Suprapubic skin (tissue), 4 donors: Measurements from ENCODE around the gene CFAP46. TPM values are rescaled to one million over a fixed set of nuclear protein-coding genes. Genes with fewer than 3 reads are reported as not detected.
A peak's percentile ranks its signal among the peaks of the same experiment; 100 is the strongest.

ENCODE experiments used
- DNase-seq, 2 donors: peaks; one replicate each; pipeline ENCODE4 v3.0.0-alpha.2; 2019; ENCODE audit warnings: low spot score in 2 of 2
- H3K27ac ChIP-seq: fragments of 200-600 bp; sonication (generic); one replicate; pipeline ENCODE4 v1.5.1; 2019
- H3K27me3 ChIP-seq: fragments of 200-600 bp; sonication (generic); one replicate; pipeline ENCODE4 v1.5.1; 2019
- H3K36me3 ChIP-seq: fragments of 200-600 bp; sonication (generic); one replicate; pipeline ENCODE4 v1.5.1; 2019
- H3K4me1 ChIP-seq: fragments of 200-600 bp; sonication (generic); one replicate; pipeline ENCODE4 v1.5.1; 2019
- H3K4me3 ChIP-seq: fragments of 200-600 bp; sonication (generic); one replicate; pipeline ENCODE4 v1.5.1; 2019; ENCODE audit warnings: mild to moderate bottlenecking
- H3K9me3 ChIP-seq: fragments of 200-600 bp; sonication (generic); one replicate; pipeline ENCODE4 v1.5.1; 2019
- CTCF ChIP-seq, 2 donors: fragments of 200-600 bp in 1 of 2; fragments of 450-650 bp in 1 of 2; sonication (generic) in 1 of 2; IDR thresholded peaks; one replicate each; pipeline ENCODE4 v1.5.1; 2016 to 2019; ENCODE audit warnings: antibody characterized with exemption in 2 of 2, mild to moderate bottlenecking in 1 of 2, moderate library complexity in 1 of 2
- EP300 ChIP-seq: sonication (generic); formaldehyde crosslinking; IDR thresholded peaks from one replicate; pipeline ENCODE4 v1.6.1; 2017; ENCODE audit warnings: antibody characterized with exemption
- POLR2A ChIP-seq, 2 donors: fragments of 450-650 bp; IDR thresholded peaks; one replicate each; pipeline ENCODE4 v1.6.1; 2017; ENCODE audit warnings: antibody characterized with exemption in 2 of 2, mild to moderate bottlenecking in 2 of 2, moderate library complexity in 2 of 2
- POLR2AphosphoS5 ChIP-seq, 3 donors: sonication (generic); formaldehyde crosslinking; IDR thresholded peaks; one replicate each; pipeline ENCODE4 v1.6.1; 2017; ENCODE audit warnings: antibody characterized with exemption in 3 of 3
- WGBS: methylation state at CpG from one replicate; pipeline ENCODE4 v1.1.5; 2018; 5-methylcytosine and 5-hydroxymethylcytosine counted together
- total RNA-seq, 4 donors: library from RNA; depleted of rRNA; stranded (reverse); fragments of >200 nt; gene quantifications; one replicate each; pipeline ENCODE4 v1.1.0, GENCODE V29; 2016

The CFAP46 gene
- total RNA-seq, 4 donors from 2014 or later: 0.11 to 0.21 TPM; not detected in 2

GRCh38 chr10:132972986-132973902, 30.9 kb upstream of the CFAP46 start:
- peak in 1 of 2 donors; percentile 56 for DNase-seq
- Histone ChIP-seq H3K4me3 (no peak overlapping the region), H3K27me3 (peaks cover 66% of the 10 kb centered on the region), H3K27ac (no peak overlapping the region), H3K4me1 (no peaks in the 10 kb centered on the region), H3K36me3 (no peaks in the 10 kb centered on the region), H3K9me3 (no peaks in the 10 kb centered on the region)
- 100% methylated on average over 2 of the region's 28 CpGs for WGBS
- TF ChIP-seq EP300: no peak
- no peak for TF ChIP-seq POLR2A (IDR thresholded peaks at IDR 0.05)
- no peak for TF ChIP-seq CTCF (IDR thresholded peaks at IDR 0.05)
- TF ChIP-seq POLR2AphosphoS5 (IDR thresholded peaks at IDR 0.05): no peak

- Histone ChIP-seq H3K27ac (no peak overlapping the region), H3K4me1 (no peaks in the 10 kb centered on the region), H3K4me3 (no peak overlapping the region), H3K27me3 (peaks cover 63% of the 10 kb centered on the region), H3K36me3 (no peaks in the 10 kb centered on the region), H3K9me3 (no peaks in the 10 kb centered on the region)
- TF ChIP-seq POLR2AphosphoS5 (IDR thresholded peaks at IDR 0.05): no peak
- TF ChIP-seq EP300: no peak
- TF ChIP-seq CTCF (IDR thresholded peaks at IDR 0.05): no peak
- no peak for TF ChIP-seq POLR2A (IDR thresholded peaks at IDR 0.05)
- DNase-seq: peak in 1 of 2 donors; percentile 44
- WGBS: 73% methylated on average over 14 of the region's 26 CpGs
Measured at GRCh38 chr10:132972149-132972985, 30.0 kb upstream of the CFAP46 start.

GRCh38 chr10:132971448-132972148, 29.2 kb upstream of the CFAP46 start:
- H3K4me1 ChIP-seq: no peaks in the 10 kb centered on the region
- 40% methylated on average over 22 of the region's 24 CpGs for WGBS
- no peak overlapping the region for H3K27ac ChIP-seq
- no peaks in the 10 kb centered on the region for H3K36me3 ChIP-seq
- peaks cover 63% of the 10 kb centered on the region for H3K27me3 ChIP-seq
- TF ChIP-seq EP300 (no peak), POLR2A (IDR thresholded peaks at IDR 0.05) (no peak), CTCF (IDR thresholded peaks at IDR 0.05) (no peak), POLR2AphosphoS5 (IDR thresholded peaks at IDR 0.05) (no peak)
- H3K4me3 ChIP-seq: no peak overlapping the region
- peak in 1 of 2 donors; percentile 33 for DNase-seq
- H3K9me3 ChIP-seq: no peaks in the 10 kb centered on the region

GRCh38 chr10:132970641-132971438, 28.5 kb upstream of the CFAP46 start:
- no peak for TF ChIP-seq EP300
- no peak for TF ChIP-seq POLR2A (IDR thresholded peaks at IDR 0.05)
- no peak for TF ChIP-seq CTCF (IDR thresholded peaks at IDR 0.05)
- no peak for TF ChIP-seq POLR2AphosphoS5 (IDR thresholded peaks at IDR 0.05)
- no peak overlapping the region for H3K4me3 ChIP-seq
- no peaks in the 10 kb centered on the region for H3K4me1 ChIP-seq
- no peaks in the 10 kb centered on the region for H3K9me3 ChIP-seq
- H3K27me3 ChIP-seq: peaks cover 59% of the 10 kb centered on the region
- 79% methylated on average over 5 of the region's 22 CpGs for WGBS
- DNase-seq: peak in 1 of 2 donors; percentile 40
- no peaks in the 10 kb centered on the region for H3K36me3 ChIP-seq
- no peak overlapping the region for H3K27ac ChIP-seq
